HG02678 (cell line): ENCODE data around the gene TNNT1.
A peak's percentile ranks its signal among the peaks of the same experiment; 100 is the strongest.

Source experiments
- ATAC-seq: cut with Tn5 transposase; IDR thresholded peaks from one replicate; pipeline ENCODE4 v1.9.1; 2021; ENCODE audit warnings: mild to moderate bottlenecking, moderate library complexity; ENCODE audit not compliant: unreplicated experiment

Gene TNNT1

GRCh38 chr19:55145232-55145631 is 3.8 kb downstream of the TNNT1 start:
- ATAC-seq: no peak

DNA sequence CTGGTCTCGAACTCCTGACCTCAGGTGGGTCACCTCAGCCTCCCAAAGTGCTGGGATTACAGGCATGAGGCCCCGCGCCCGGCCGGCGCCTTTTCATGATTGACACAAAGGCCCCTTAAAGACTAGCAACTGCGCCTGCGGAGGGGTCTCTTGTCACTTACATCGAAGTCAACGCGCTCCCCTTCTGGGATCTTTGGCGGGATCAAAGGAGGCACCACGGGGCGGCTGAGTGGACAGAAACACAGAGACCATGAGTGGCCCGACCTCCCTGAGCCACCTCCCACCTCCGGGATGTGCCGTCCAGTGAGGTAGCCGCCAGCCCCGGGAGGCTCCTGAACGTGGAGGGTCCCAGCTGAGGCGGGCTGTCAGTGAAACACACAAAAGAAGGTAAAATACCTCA is 7.3 kb downstream of the TNNT1 start:
- ATAC-seq: no peak

GRCh38 chr19:55137915-55138314 is 11.1 kb downstream of the TNNT1 start:
- no peak for ATAC-seq

DNA sequence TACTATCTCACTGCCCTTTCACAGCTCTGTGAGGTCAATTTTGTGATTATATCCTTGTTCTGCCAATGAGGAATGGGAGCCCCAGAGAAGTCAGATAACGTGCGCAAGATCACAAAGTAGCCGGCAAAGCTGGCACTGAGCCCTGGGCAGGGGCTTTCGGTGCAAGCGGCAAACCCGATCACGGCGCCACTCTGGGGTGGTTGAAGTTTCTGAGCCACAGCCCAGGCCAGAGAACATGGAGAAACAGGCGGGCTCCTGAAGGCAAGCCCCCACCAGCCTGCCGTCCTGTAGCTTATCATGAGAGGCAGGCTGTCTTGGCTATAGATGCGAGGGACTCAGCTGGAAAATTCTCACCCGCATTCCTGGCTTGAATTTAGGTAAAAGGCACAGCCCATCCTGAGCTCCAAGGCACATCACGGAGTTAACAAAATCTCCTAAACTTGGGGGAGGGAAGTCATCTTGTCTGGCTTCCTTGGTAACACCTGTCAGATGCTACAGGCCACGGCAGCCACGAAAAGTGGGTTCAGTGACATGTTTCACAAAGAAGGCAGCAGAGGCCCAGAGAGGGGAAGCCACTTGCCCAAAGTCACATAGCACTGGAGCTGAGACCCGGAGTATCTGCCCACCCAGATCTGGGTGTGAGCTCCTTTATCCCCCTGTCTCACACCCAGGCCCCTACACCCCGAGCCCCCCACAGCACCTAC is 12.5 kb downstream of the TNNT1 start:
- ATAC-seq: no peak

DNA sequence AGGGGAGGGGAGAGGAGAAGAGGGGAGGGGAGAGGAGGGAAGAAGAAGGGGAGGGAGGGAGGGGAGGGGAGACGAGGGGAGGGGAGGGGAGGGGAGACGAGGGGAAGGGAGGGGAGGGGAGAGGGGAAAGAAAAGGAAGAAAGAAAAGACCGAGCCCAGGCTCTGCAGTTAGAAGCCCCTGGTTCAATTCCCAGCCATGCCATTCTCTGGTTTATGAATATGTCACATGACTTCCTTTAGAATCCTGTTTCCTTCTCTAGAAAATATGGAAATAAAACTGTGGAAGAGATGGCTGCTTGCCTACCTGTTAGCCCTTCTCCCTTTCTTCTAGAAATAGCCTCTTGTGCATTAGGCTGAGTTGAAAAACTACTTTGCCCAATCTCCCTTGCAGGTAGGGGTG is 14.3 kb downstream of the TNNT1 start:
- ATAC-seq: no peak

DNA sequence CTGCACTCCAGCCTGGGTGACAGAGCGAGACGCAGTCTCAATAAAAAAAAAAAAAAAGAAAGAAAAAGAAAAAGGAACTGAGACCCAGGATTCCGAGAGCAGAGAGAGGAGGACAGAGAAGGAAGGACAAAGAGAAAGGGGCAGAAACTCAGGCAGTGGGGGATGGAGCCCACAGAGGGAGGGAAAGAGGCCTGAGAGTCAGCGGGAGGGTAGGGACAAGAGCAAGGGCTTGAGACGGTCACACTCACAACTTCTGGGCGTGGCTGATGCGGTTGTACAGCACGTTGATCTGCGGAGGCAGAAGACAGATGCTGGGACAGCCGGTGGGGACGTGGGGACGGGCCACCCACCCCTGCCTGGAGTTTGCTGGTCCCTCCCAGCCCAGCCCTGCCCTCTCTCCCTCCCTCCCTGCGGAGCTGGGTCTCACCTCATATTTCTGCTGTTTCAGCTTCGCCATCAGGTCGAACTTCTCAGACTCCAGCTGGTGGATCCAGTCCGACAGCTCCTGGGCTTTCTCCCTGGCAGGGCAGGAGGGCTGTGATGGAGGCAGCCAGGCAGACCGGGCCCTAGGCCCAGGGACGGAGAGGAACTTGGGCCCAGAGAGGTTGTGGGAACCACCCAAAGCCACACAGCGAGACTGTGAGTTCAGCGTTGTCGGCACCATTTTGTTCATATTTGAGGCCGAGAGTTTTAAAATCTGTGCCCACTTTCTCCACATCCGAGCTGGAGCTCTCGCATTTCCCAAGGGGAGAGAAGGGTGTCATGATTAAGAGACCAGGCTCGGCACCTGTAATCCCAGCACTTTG is 15.2 kb downstream of the TNNT1 start:
- ATAC-seq: no peak

DNA sequence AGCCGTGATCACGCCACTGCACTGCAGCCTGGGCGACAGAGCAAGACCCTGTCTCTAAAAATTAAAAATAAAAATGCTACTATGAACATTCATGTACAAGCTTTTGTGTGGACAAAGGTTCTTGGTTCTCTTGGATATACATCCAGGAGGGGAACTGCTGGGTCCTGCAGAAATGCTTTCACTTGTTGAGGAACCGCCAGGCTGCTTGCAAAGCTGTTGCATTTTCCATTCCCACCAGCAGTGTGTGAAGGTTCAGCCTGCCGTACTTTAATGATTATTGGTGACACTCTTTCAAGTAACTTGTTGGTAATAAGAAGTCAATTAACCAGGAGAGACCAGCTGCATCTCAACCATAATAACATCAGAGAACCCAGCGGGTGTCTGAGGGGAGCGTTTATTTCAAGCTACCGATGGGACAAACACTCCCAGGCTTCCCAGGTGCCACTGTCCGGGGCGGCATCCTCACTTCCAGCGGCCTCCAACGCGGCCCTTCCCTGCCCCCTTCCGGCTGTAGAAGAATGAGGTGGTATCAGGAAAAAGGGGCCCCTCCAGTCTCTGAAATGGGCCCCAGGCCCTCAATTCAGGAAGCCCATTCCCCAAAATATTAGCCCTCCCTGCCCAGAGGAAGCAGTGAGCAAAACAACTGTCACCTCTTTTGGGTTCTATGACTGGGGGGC is 16.4 kb downstream of the TNNT1 start:
- no peak for ATAC-seq

DNA sequence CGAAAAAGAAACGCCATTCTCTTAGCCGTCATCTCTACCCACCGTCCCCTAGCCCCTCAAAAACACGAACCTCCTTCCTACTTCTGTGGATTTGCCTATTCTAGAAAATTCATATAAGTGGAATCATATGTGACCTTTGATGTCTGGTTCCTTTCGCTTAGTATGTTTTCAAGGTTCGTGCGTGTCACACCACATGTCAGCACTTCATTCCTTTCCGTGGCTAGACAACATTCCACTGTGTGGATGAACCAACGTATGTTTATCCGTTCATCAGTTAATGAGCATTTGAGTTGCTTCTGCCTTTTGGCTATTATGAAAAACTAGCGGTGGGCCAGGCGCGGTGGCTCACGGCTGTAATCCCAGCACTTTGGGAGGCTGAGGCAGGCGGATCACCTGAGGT is 17.6 kb downstream of the TNNT1 start:
- ATAC-seq: no peak

GRCh38 chr19:55119053-55119452 is 30.0 kb downstream of the TNNT1 start:
- no peak for ATAC-seq

DNA sequence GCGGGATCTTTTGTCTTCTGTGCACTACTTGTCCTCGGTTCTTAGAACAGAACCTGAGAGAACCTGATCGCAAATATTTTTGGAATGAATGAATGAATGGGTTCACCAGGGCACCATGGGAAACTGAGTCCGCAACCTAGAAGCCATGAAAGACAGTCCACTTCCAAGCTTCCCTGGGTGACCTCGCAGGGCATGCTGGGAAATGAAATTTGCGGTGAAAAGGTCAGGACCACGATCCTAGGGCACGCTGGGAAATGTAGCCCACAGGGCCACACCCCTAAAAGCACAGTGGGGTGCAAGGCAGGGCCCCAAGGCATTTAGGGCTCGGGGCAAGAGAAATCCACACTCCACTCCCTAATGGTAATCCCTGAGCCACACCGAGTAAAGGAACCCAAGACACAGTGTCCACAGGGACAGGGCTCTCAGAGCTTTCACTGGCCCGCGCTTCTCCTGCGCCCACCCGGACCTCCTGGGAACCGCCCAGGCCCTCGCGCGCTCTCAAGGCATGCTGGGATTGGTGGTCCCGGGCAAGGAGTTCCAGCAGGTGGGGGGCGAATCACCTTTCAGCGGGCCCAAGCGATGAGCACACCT is 30.5 kb downstream of the TNNT1 start:
- ATAC-seq: no peak

DNA sequence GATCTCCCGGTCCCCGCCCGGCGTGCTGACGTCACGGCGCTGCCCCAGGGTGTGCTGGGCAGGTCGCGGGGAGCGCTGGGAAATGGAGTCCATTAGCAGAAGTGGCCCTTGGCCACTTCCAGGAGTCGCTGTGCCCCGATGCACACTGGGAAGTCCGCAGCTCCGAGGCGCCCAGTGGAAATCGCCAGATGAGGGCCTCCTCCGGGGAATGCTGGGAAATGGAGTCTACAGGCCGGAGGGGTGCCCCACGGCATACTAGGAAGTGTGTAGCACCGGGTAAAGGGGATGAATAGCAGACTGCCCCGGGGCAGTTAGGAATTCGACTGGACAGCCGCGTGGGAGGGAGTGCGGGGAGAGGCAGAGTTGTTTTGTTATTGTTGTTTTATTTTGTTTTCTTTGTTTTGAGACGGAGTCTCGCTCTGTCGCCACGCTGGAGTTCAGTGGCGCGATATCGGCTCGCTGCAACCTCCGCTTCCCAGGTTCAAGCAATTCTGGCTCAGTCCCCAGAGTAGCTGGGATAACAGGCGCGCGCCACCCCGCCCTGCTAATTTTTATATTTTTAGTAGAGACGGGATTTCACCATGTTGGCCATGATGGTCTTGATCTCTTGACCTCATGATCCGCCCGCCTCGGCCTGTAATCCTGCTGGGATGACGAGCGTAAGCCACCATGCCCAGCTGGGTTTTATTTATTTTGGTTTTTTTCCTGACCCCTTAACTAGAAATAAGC is 31.2 kb downstream of the TNNT1 start:
- peak; percentile 90 for ATAC-seq

GRCh38 chr19:55116859-55117662 is 31.9 kb downstream of the TNNT1 start, which contains the start of gene PPP1R12C:
Gene PPP1R12C, minus strand, starts transcription at chr19:55117637. Its CDS starts 94 bp downstream, at chr19:55117543.
- peak; percentile 5 for ATAC-seq

DNA sequence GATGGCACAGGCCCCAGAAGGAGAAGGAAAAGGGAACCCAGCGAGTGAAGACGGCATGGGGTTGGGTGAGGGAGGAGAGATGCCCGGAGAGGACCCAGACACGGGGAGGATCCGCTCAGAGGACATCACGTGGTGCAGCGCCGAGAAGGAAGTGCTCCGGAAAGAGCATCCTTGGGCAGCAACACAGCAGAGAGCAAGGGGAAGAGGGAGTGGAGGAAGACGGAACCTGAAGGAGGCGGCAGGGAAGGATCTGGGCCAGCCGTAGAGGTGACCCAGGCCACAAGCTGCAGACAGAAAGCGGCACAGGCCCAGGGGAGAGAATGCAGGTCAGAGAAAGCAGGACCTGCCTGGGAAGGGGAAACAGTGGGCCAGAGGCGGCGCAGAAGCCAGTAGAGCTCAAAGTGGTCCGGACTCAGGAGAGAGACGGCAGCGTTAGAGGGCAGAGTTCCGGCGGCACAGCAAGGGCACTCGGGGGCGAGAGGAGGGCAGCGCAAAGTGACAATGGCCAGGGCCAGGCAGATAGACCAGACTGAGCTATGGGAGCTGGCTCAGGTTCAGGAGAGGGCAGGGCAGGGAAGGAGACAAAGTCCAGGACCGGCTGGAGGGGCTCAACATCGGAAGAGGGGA is 32.7 kb downstream of the TNNT1 start:
- no peak for ATAC-seq

DNA sequence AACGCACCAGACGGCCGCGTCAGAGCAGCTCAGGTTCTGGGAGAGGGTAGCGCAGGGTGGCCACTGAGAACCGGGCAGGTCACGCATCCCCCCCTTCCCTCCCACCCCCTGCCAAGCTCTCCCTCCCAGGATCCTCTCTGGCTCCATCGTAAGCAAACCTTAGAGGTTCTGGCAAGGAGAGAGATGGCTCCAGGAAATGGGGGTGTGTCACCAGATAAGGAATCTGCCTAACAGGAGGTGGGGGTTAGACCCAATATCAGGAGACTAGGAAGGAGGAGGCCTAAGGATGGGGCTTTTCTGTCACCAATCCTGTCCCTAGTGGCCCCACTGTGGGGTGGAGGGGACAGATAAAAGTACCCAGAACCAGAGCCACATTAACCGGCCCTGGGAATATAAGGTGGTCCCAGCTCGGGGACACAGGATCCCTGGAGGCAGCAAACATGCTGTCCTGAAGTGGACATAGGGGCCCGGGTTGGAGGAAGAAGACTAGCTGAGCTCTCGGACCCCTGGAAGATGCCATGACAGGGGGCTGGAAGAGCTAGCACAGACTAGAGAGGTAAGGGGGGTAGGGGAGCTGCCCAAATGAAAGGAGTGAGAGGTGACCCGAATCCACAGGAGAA is 33.5 kb downstream of the TNNT1 start:
- no peak for ATAC-seq

GRCh38 chr19:55114566-55115145 is 34.4 kb downstream of the TNNT1 start:
- no peak for ATAC-seq

- no peak for ATAC-seq
Measured at GRCh38 chr19:55113570-55114039, 35.4 kb downstream of the TNNT1 start.

GRCh38 chr19:55112777-55113569 is 36.0 kb downstream of the TNNT1 start:
- ATAC-seq: no peak
